ENCODE data around the gene JAKMIP2.

- TF ChIP-seq POLR2AphosphoS5 (IDR thresholded peaks at IDR 0.05; ENCODE audit: borderline replicate concordance, low read depth, low read length) (no peak), EZH2 (IDR thresholded peaks at IDR 0.05) (no peak), FOXP2 (optimal IDR thresholded peaks at IDR 0.05; ENCODE audit: control extremely low read depth, extremely low read length, insufficient read depth) (no peak)
Measured at GRCh38 chr5:147644460-147644859, 138.1 kb downstream of the JAKMIP2 start.

Measured in SK-N-MC (cell line).